ENCODE measurements around the gene DNAL4. TPM values are rescaled to one million over a fixed set of nuclear protein-coding genes. Genes with fewer than 3 reads are reported as not detected.
"Not testable (repeated sequence)": the region's sequence is repeated elsewhere in the genome, so short reads cannot be mapped to it uniquely, and the experiment has no call there.

DNAL4 gene
- polyA plus RNA-seq, 1 donor, result 16.8 TPM

- H3K36me3 ChIP-seq (ENCODE audit: control insufficient read depth, insufficient read depth, low read length), result no peaks in the 10 kb centered on the region
- no peaks in the 10 kb centered on the region for H3K27me3 ChIP-seq (ENCODE audit: control insufficient read depth, insufficient read depth, low read length)
- no peaks in the 10 kb centered on the region for H3K4me1 ChIP-seq (ENCODE audit: control insufficient read depth, insufficient read depth, low read length)
- no peak overlapping the region for H3K4me3 ChIP-seq (ENCODE audit: low read length)
- 100% methylated on average over 1 of the region's 2 CpGs for WGBS (ENCODE audit: insufficient coverage, low lambda C conversion rate)
- no peak for DNase-seq
- H3K27ac ChIP-seq (ENCODE audit: low read length), result no peak overlapping the region
- H3K9me3 ChIP-seq (ENCODE audit: control insufficient read depth, low read depth, low read length), result peaks cover 9% of the 10 kb centered on the region
These were observed 17.3 kb upstream of the DNAL4 start for GRCh38 chr22:38811241-38811640.

GRCh38 chr22:38805041-38805593 is 11.2 kb upstream of the DNAL4 start:
- H3K9me3 ChIP-seq (ENCODE audit: control insufficient read depth, low read depth, low read length); H3K36me3 ChIP-seq (ENCODE audit: control insufficient read depth, insufficient read depth, low read length); DNase-seq; H3K4me3 ChIP-seq (ENCODE audit: low read length); H3K27ac ChIP-seq (ENCODE audit: low read length); H3K4me1 ChIP-seq (ENCODE audit: control insufficient read depth, insufficient read depth, low read length): not testable (repeated sequence)
- 69% methylated on average over 2 of the region's 8 CpGs for WGBS (ENCODE audit: insufficient coverage, low lambda C conversion rate)
- peaks cover 21% of the 10 kb centered on the region for H3K27me3 ChIP-seq (ENCODE audit: control insufficient read depth, insufficient read depth, low read length)

- WGBS (ENCODE audit: insufficient coverage, low lambda C conversion rate), result no CpG with 5 or more reads among the region's 10 CpGs
- Histone ChIP-seq H3K9me3 (ENCODE audit: control insufficient read depth, low read depth, low read length) (no peaks in the 10 kb centered on the region), H3K4me3 (ENCODE audit: low read length) (no peak overlapping the region), H3K36me3 (ENCODE audit: control insufficient read depth, insufficient read depth, low read length) (no peaks in the 10 kb centered on the region), H3K27ac (ENCODE audit: low read length) (no peak overlapping the region), H3K4me1 (ENCODE audit: control insufficient read depth, insufficient read depth, low read length) (no peaks in the 10 kb centered on the region), H3K27me3 (ENCODE audit: control insufficient read depth, insufficient read depth, low read length) (peaks cover 25% of the 10 kb centered on the region)
- peak in 1 of 2 donors; percentile 21 for DNase-seq
These were observed 8.8 kb upstream of the DNAL4 start for GRCh38 chr22:38802671-38803121.

- no CpG with 5 or more reads among the region's 6 CpGs for WGBS (ENCODE audit: insufficient coverage, low lambda C conversion rate)
- peaks cover 36% of the 10 kb centered on the region for H3K27me3 ChIP-seq (ENCODE audit: control insufficient read depth, insufficient read depth, low read length)
- no peaks in the 10 kb centered on the region for H3K36me3 ChIP-seq (ENCODE audit: control insufficient read depth, insufficient read depth, low read length)
- H3K4me3 ChIP-seq (ENCODE audit: low read length), result no peak overlapping the region
- H3K9me3 ChIP-seq (ENCODE audit: control insufficient read depth, low read depth, low read length), result no peaks in the 10 kb centered on the region
- no peak overlapping the region for H3K27ac ChIP-seq (ENCODE audit: low read length)
- no peak for DNase-seq
- peaks cover 5% of the 10 kb centered on the region for H3K4me1 ChIP-seq (ENCODE audit: control insufficient read depth, insufficient read depth, low read length)
These were observed 5.5 kb upstream of the DNAL4 start for GRCh38 chr22:38799265-38800002.

GRCh38 chr22:38798496-38798895 is 4.6 kb upstream of the DNAL4 start:
- Histone ChIP-seq H3K4me3 (ENCODE audit: low read length) (no peak overlapping the region), H3K27me3 (ENCODE audit: control insufficient read depth, insufficient read depth, low read length) (peaks cover 30% of the 10 kb centered on the region), H3K4me1 (ENCODE audit: control insufficient read depth, insufficient read depth, low read length) (peaks cover 7% of the 10 kb centered on the region), H3K27ac (ENCODE audit: low read length) (no peak overlapping the region), H3K36me3 (ENCODE audit: control insufficient read depth, insufficient read depth, low read length) (no peaks in the 10 kb centered on the region), H3K9me3 (ENCODE audit: control insufficient read depth, low read depth, low read length) (no peaks in the 10 kb centered on the region)
- 20% methylated on average over 1 of the region's 5 CpGs for WGBS (ENCODE audit: insufficient coverage, low lambda C conversion rate)
- no peak for DNase-seq

- Histone ChIP-seq H3K9me3 (ENCODE audit: control insufficient read depth, low read depth, low read length) (no peaks in the 10 kb centered on the region), H3K4me1 (ENCODE audit: control insufficient read depth, insufficient read depth, low read length) (peaks cover 7% of the 10 kb centered on the region), H3K4me3 (ENCODE audit: low read length) (no peak overlapping the region), H3K27ac (ENCODE audit: low read length) (no peak overlapping the region), H3K36me3 (ENCODE audit: control insufficient read depth, insufficient read depth, low read length) (no peaks in the 10 kb centered on the region), H3K27me3 (ENCODE audit: control insufficient read depth, insufficient read depth, low read length) (peaks cover 21% of the 10 kb centered on the region)
- WGBS (ENCODE audit: insufficient coverage, low lambda C conversion rate), result 92% methylated on average over 2 of the region's 12 CpGs
- DNase-seq, result no peak
These were observed 2.5 kb upstream of the DNAL4 start for GRCh38 chr22:38796262-38796957.

- no peak overlapping the region for H3K4me3 ChIP-seq (ENCODE audit: low read length)
- H3K36me3 ChIP-seq (ENCODE audit: control insufficient read depth, insufficient read depth, low read length), result no peaks in the 10 kb centered on the region
- H3K27me3 ChIP-seq (ENCODE audit: control insufficient read depth, insufficient read depth, low read length), result peaks cover 18% of the 10 kb centered on the region
- no peaks in the 10 kb centered on the region for H3K9me3 ChIP-seq (ENCODE audit: control insufficient read depth, low read depth, low read length)
- 63% methylated on average over 2 of the region's 4 CpGs for WGBS (ENCODE audit: insufficient coverage, low lambda C conversion rate)
- H3K4me1 ChIP-seq (ENCODE audit: control insufficient read depth, insufficient read depth, low read length), result peaks cover 7% of the 10 kb centered on the region
- H3K27ac ChIP-seq (ENCODE audit: low read length), result no peak overlapping the region
- DNase-seq, result no peak
These were observed 1.6 kb upstream of the DNAL4 start for GRCh38 chr22:38795569-38795968.

GRCh38 chr22:38793317-38793716 is 626 bp downstream of the DNAL4 start:
- Histone ChIP-seq H3K27me3 (ENCODE audit: control insufficient read depth, insufficient read depth, low read length) (peaks cover 11% of the 10 kb centered on the region), H3K36me3 (ENCODE audit: control insufficient read depth, insufficient read depth, low read length) (peaks cover 8% of the 10 kb centered on the region), H3K4me3 (ENCODE audit: low read length) (peak overlapping the region; percentile 53), H3K27ac (ENCODE audit: low read length) (peak overlapping the region; percentile 24), H3K9me3 (ENCODE audit: control insufficient read depth, low read depth, low read length) (no peaks in the 10 kb centered on the region), H3K4me1 (ENCODE audit: control insufficient read depth, insufficient read depth, low read length) (peaks cover 7% of the 10 kb centered on the region)
- WGBS (ENCODE audit: insufficient coverage, low lambda C conversion rate), result no CpG with 5 or more reads among the region's 9 CpGs
- DNase-seq, result peak in 1 of 2 donors; percentile 35

- DNase-seq, result no peak
- H3K4me1 ChIP-seq (ENCODE audit: control insufficient read depth, insufficient read depth, low read length), result peaks cover 9% of the 10 kb centered on the region
- H3K36me3 ChIP-seq (ENCODE audit: control insufficient read depth, insufficient read depth, low read length), result peaks cover 8% of the 10 kb centered on the region
- H3K27ac ChIP-seq (ENCODE audit: low read length), result peak overlapping the region; percentile 24
- WGBS (ENCODE audit: insufficient coverage, low lambda C conversion rate), result no CpG with 5 or more reads among the region's 4 CpGs
- H3K4me3 ChIP-seq (ENCODE audit: low read length), result peak overlapping the region; percentile 53
- peaks cover 11% of the 10 kb centered on the region for H3K27me3 ChIP-seq (ENCODE audit: control insufficient read depth, insufficient read depth, low read length)
- no peaks in the 10 kb centered on the region for H3K9me3 ChIP-seq (ENCODE audit: control insufficient read depth, low read depth, low read length)
These were observed 1.1 kb downstream of the DNAL4 start for GRCh38 chr22:38792833-38793232.

- DNase-seq, result no peak
- Histone ChIP-seq H3K4me3 (ENCODE audit: low read length) (no peak overlapping the region), H3K27me3 (ENCODE audit: control insufficient read depth, insufficient read depth, low read length) (no peaks in the 10 kb centered on the region), H3K36me3 (ENCODE audit: control insufficient read depth, insufficient read depth, low read length) (peaks cover 8% of the 10 kb centered on the region), H3K27ac (ENCODE audit: low read length) (no peak overlapping the region), H3K4me1 (ENCODE audit: control insufficient read depth, insufficient read depth, low read length) (peaks cover 6% of the 10 kb centered on the region), H3K9me3 (ENCODE audit: control insufficient read depth, low read depth, low read length) (no peaks in the 10 kb centered on the region)
- 87% methylated on average over 2 of the region's 4 CpGs for WGBS (ENCODE audit: insufficient coverage, low lambda C conversion rate)
These were observed 4.3 kb downstream of the DNAL4 start for GRCh38 chr22:38789606-38790005.
